HUES48 (cell line): ENCODE results near the gene DSCAM.

ENCODE experiments used
- H3K27ac ChIP-seq: one replicate; pipeline ENCODE4 v1.7.0; 2013; ENCODE audit warnings: low read depth, low read length, inconsistent platforms
- H3K27me3 ChIP-seq: 2 replicates; pipeline ENCODE4 v1.6.1; 2013; ENCODE audit warnings: mild to moderate bottlenecking, low read length; ENCODE audit not compliant: control insufficient read depth, insufficient read depth
- H3K36me3 ChIP-seq: 2 replicates; pipeline ENCODE4 v1.6.1; 2013; ENCODE audit warnings: low read length; ENCODE audit not compliant: control insufficient read depth, insufficient read depth
- H3K4me1 ChIP-seq: 2 replicates; pipeline ENCODE4 v1.6.1; 2013; ENCODE audit warnings: mild to moderate bottlenecking, low read length; ENCODE audit not compliant: control insufficient read depth, insufficient read depth
- H3K4me3 ChIP-seq: 2 replicates; pipeline ENCODE4 v1.5.1; 2013; ENCODE audit warnings: mild to moderate bottlenecking, low read depth, low read length
- H3K9ac ChIP-seq: 2 replicates; pipeline ENCODE4 v1.6.1; 2013; ENCODE audit warnings: mild to moderate bottlenecking, low read depth, low read length, moderate library complexity
- H3K9me3 ChIP-seq: 2 replicates; pipeline ENCODE4 v1.6.1; 2013; ENCODE audit warnings: low read length; ENCODE audit not compliant: control insufficient read depth, insufficient read depth

DSCAM gene

DNA sequence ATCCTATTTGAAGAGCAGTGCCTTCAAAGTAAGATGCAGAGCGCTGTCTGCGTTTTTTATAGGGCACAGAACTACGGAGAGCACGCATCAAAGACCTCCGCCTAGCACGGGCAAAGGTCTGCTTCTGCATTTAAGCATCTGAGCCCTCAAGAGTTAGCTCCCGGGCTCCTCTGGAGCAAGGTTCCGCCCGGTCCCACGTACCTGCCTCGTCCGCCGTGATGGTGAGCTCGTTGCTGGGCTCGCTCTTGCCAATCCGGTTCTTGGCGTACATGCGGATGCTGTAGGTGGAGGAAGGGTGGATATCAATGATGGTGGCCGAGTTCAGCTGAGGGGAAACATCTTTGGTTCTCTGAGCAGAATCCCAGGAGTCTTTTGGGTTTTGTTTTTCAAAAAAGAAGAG, 668.2 kb downstream of the DSCAM start:
- H3K9ac ChIP-seq = no peak overlapping the region
- H3K27ac ChIP-seq = no peak overlapping the region
- no peaks in the 10 kb centered on the region for H3K27me3 ChIP-seq
- H3K9me3 ChIP-seq = peaks cover 8% of the 10 kb centered on the region; the same call in 1 of the 2 replicates
- no peak overlapping the region for H3K4me3 ChIP-seq
- H3K36me3 ChIP-seq = no peaks in the 10 kb centered on the region
- no peaks in the 10 kb centered on the region for H3K4me1 ChIP-seq

DNA sequence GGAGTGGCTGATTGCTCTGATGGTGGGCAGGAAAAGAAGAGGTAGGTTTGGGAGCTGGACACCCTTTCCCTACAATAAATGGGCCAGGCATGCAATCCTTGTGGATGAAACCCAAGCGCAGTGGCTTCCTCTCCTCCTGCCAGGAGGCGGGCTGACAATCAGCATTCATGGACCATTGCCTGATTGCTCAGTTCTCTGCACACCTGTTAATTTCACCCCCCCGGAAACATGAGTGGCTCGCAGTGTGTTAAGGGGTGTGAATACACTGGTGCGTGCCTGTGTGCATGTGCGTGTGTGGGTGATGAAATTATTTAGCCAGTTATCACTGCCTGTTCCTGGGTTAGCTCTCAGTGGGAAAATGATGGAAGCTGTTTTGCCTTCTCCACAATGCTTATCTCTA, 669.0 kb downstream of the DSCAM start:
- Histone ChIP-seq H3K9ac (no peak overlapping the region), H3K36me3 (no peaks in the 10 kb centered on the region), H3K4me3 (no peak overlapping the region), H3K27ac (no peak overlapping the region), H3K9me3 (peaks cover 8% of the 10 kb centered on the region; the same call in 1 of the 2 replicates), H3K27me3 (no peaks in the 10 kb centered on the region), H3K4me1 (no peaks in the 10 kb centered on the region)

DNA sequence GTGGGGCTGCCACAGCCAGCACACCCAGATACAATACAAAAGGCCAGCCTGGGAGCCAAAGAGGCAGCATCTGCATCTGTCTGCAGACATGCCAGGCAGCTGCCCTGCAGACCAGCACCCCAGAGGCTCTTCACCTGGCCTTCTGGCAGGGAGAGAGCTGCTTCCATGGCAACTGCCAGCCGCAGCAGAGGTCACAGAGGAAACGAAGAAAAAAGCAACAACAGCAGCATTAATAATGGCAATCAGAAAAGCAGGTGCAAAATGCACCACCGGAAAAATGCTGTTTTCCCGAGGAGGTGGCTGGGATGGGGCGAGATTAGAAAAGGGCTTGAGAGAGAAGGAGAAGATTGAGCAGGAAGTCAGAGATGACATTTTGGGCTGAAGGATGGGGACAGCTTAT, 670.2 kb downstream of the DSCAM start:
- no peak overlapping the region for H3K4me3 ChIP-seq
- H3K27ac ChIP-seq = no peak overlapping the region
- H3K27me3 ChIP-seq = no peaks in the 10 kb centered on the region
- no peak overlapping the region for H3K9ac ChIP-seq
- H3K36me3 ChIP-seq = no peaks in the 10 kb centered on the region
- no peaks in the 10 kb centered on the region for H3K4me1 ChIP-seq
- H3K9me3 ChIP-seq = peaks cover 3% of the 10 kb centered on the region; the same call in 1 of the 2 replicates

DNA sequence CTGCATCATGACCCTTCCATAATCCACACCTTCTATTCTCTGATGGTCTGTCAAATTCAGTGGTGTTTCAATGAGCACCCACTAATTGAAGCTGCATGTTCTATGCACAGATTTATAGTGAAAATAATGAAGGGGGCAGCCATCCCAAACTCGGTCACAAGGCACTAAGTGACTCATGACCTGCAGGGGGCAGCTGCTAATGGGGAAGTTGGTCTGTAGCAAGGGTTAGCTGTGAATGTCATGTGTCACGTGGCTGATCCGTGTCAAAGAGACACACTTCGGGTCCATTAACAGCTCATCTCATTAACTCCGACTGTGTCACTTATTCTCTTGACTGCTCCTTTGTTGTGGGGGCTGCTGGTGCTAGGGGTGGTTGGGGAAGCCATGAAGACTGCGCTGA, 673.1 kb downstream of the DSCAM start:
- no peaks in the 10 kb centered on the region for H3K36me3 ChIP-seq
- no peaks in the 10 kb centered on the region for H3K9me3 ChIP-seq
- no peak overlapping the region for H3K4me3 ChIP-seq
- H3K27me3 ChIP-seq = no peaks in the 10 kb centered on the region
- H3K27ac ChIP-seq = no peak overlapping the region
- no peaks in the 10 kb centered on the region for H3K4me1 ChIP-seq
- no peak overlapping the region for H3K9ac ChIP-seq

DNA sequence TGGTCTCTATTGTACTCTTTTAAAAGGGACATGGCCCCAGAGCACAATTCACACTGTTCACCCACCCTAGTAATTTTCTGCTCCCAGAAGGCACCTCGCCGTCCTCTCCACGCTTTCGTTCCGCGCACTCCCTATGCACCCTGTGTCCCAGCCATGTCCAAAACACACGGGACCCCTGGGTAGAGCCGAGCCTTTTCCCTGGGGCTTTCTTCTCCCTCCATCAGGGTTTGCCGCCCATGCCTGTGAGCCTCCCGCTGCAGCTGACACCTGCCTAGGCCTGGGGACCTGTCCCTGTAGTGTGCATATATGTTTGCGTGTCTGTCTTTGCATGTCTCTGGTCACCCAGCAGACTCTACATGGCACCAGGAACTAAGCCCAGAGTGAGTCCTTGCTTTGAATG, 677.0 kb downstream of the DSCAM start:
- no peaks in the 10 kb centered on the region for H3K27me3 ChIP-seq
- H3K9ac ChIP-seq = no peak overlapping the region
- no peaks in the 10 kb centered on the region for H3K36me3 ChIP-seq
- H3K4me3 ChIP-seq = no peak overlapping the region
- no peaks in the 10 kb centered on the region for H3K9me3 ChIP-seq
- no peak overlapping the region for H3K27ac ChIP-seq
- H3K4me1 ChIP-seq = peaks cover 16% of the 10 kb centered on the region

DNA sequence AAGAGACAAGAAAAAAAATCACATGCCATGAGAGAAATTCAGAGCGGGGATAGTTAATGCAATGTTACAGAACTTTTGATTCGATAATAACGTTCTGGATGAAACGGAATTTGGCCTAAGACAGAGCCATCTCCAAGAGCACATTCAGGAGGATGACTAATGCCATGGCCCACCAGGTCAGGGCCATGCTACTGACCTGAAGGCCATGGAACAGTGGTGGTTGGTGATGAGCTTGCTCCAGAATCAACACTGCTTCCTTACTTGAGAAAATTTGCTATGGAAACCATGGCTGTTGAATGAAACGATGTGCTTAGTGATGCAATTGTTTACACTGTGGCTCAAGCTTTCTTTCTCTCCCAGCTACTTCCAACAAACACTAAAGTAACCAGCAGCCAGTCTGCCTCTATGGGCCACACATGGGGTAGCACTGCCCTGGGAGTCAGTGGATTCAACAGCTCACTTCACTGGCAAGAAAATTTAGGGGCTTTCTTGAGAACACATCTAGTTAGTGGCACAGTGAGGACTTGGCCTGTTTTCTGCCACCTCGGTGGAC, 680.6 kb downstream of the DSCAM start:
- no peaks in the 10 kb centered on the region for H3K9me3 ChIP-seq
- no peak overlapping the region; the same call in 1 of the 2 replicates for H3K9ac ChIP-seq
- no peaks in the 10 kb centered on the region for H3K36me3 ChIP-seq
- H3K27me3 ChIP-seq = no peaks in the 10 kb centered on the region
- H3K4me3 ChIP-seq = no peak overlapping the region
- H3K4me1 ChIP-seq = peaks cover 16% of the 10 kb centered on the region
- peak overlapping the region; percentile 86 for H3K27ac ChIP-seq

DNA sequence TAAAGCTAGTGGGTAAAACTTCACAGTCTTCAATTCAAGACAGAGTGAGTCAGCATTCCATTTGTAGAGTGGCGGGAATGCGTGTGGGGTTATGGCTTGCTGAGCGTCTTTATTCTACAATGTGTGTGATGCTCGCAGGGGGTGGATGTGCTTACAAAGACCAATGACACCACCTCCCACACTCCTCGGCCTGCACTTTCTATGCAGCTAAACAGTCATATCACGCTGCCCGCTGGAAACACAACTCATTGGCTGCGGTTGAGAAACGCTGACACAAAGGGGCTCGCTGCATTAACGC, 681.2 kb downstream of the DSCAM start:
- Histone ChIP-seq H3K27ac (peak overlapping the region; percentile 86), H3K27me3 (no peaks in the 10 kb centered on the region), H3K4me3 (no peak overlapping the region), H3K9ac (peak overlapping the region; percentile 36; the same call in 1 of the 2 replicates), H3K4me1 (peaks cover 21% of the 10 kb centered on the region), H3K9me3 (no peaks in the 10 kb centered on the region), H3K36me3 (no peaks in the 10 kb centered on the region)

DNA sequence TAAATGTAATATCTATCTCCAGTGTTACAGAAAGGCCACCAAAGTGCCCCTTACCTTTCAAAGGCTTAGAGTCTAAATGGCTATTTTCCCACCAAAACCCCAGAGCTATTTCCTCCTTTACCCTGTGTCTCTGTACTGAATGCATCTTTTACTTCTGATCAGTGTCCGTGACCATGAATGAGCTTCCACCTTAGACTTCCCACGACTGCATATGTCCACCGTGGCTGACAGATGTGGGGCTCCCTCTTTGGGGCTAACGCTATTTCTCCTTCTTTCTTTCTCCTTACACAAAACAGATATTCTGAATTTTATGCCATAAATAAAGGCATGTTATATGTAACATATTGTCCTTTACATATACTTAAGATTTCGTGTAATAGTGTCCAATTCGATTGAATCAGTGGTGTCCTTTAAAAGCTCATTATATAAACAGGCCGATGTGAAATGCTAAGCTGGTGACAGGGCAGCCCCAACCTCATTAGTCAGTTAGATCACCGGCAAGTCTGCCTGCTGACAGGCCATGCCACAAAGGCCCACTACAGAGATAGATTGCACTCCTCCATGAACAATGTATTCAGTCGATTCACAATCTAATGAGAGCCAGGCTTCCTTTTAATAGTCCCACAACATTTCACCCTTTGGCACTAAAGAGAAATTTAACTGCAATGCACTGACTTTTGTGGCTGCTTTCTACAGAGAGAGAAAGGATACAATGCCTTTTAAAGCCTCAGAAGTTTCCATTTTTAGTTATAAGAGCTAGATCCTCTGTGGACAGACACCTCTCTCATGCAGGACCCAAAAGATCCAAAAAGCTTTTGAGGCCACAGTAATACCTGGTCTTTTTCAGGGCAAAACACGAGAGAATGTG, 681.8 kb downstream of the DSCAM start:
- H3K36me3 ChIP-seq = no peaks in the 10 kb centered on the region
- H3K27ac ChIP-seq = peak overlapping the region; percentile 86
- peaks cover 22% of the 10 kb centered on the region for H3K4me1 ChIP-seq
- no peak overlapping the region for H3K4me3 ChIP-seq
- peak overlapping the region; percentile 36; the same call in 1 of the 2 replicates for H3K9ac ChIP-seq
- H3K9me3 ChIP-seq = no peaks in the 10 kb centered on the region
- no peaks in the 10 kb centered on the region for H3K27me3 ChIP-seq

DNA sequence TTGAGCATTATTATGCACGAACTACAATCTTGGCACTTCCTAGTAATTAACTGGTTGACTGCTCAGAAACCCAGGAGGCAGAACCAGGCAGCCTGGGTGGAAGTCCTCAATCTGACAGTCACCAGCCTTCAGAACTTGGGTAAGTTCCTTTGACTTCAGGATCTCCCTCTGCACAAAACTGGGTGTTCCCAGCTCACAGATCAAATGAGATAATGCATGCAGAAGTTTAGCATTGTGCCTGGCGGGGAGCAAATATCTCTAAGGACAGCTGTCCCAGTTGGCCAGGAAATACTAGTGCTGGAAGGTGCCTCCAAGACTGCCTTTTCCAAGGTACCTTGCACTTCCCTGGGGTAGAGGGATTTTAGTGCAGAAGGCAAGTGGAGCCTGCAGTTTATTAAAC, 684.9 kb downstream of the DSCAM start:
- no peak overlapping the region for H3K9ac ChIP-seq
- no peak overlapping the region for H3K27ac ChIP-seq
- no peak overlapping the region for H3K4me3 ChIP-seq
- peaks cover 22% of the 10 kb centered on the region for H3K4me1 ChIP-seq
- no peaks in the 10 kb centered on the region for H3K27me3 ChIP-seq
- no peaks in the 10 kb centered on the region for H3K36me3 ChIP-seq
- no peaks in the 10 kb centered on the region for H3K9me3 ChIP-seq

DNA sequence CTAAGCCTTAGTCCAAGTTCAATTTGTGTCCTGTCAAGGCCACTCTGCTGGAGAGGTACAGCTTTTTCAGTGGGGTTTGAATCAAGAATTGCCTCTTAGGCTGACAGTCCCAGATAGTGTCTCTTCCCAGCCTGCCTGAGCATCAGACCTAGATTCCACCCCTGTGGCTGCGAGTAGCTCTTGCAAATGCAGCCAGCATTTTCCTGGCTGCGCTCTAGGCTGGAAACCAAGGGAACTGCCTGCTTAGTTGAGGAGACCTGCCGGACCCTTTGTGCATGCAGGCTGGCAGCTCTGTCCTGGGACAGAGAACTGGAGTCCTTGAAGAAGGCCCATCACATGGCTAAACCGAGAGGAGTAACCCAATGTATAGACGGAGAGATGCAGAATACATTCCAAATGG, 686.0 kb downstream of the DSCAM start:
- Histone ChIP-seq H3K4me1 (peaks cover 13% of the 10 kb centered on the region), H3K9me3 (no peaks in the 10 kb centered on the region), H3K36me3 (no peaks in the 10 kb centered on the region), H3K9ac (no peak overlapping the region), H3K27me3 (no peaks in the 10 kb centered on the region), H3K4me3 (no peak overlapping the region), H3K27ac (no peak overlapping the region)

DNA sequence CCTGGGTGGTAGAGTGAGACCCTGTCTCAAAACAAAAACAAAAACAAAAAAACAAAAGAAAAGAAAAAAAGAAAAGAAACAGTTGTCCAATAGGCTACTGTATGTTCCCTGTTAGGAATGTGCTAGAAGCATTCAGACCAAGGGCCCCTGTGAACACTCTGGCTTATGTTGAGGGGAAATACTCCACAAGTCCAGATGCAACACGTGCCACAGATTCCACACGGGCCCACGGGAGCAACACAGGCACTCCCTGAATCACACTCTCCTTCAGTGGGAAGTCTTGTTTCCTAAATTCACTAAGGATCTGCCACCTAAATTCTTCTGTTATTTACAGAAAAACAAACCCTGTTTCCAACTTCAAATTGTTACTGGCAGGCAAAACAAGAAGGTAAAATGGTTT, 688.6 kb downstream of the DSCAM start:
- Histone ChIP-seq H3K27ac (no peak overlapping the region), H3K27me3 (no peaks in the 10 kb centered on the region), H3K4me3 (no peak overlapping the region), H3K4me1 (peaks cover 6% of the 10 kb centered on the region; the same call in 1 of the 2 replicates), H3K9ac (no peak overlapping the region), H3K9me3 (no peaks in the 10 kb centered on the region), H3K36me3 (no peaks in the 10 kb centered on the region)
